KMS-11 (cell line): ENCODE results near the gene CD200.
"Not testable (repeated sequence)": the region's sequence is repeated elsewhere in the genome, so short reads cannot be mapped to it uniquely, and the experiment has no call there.

ENCODE experiments used
- H2AFZ ChIP-seq: fragments of 200-600 bp; sonication (generic); 2 replicates; pipeline ENCODE4 v1.6.1; 2016; ENCODE audit warnings: antibody characterized with exemption, mixed run types, low read depth
- H3K27ac ChIP-seq: fragments of 200-600 bp; sonication (generic); 2 replicates; pipeline ENCODE4 v1.6.1; 2016; ENCODE audit warnings: mild to moderate bottlenecking, mixed run types
- H3K27me3 ChIP-seq: fragments of 200-600 bp; sonication (generic); 2 replicates; pipeline ENCODE4 v1.6.1; 2017; ENCODE audit warnings: mild to moderate bottlenecking, low read depth, mixed run types, moderate library complexity; ENCODE audit not compliant: insufficient read depth
- H3K36me3 ChIP-seq: fragments of 200-600 bp; sonication (generic); 2 replicates; pipeline ENCODE4 v1.6.1; 2017; ENCODE audit warnings: mild to moderate bottlenecking, mixed run types; ENCODE audit not compliant: insufficient read depth
- H3K4me1 ChIP-seq: fragments of 200-600 bp; sonication (generic); 2 replicates; pipeline ENCODE4 v1.6.1; 2016; ENCODE audit warnings: mild to moderate bottlenecking, low read depth, mixed run types; ENCODE audit not compliant: poor library complexity, severe bottlenecking
- H3K4me2 ChIP-seq: fragments of 200-600 bp; sonication (generic); 2 replicates; pipeline ENCODE4 v1.7.0; 2016; ENCODE audit warnings: mild to moderate bottlenecking, mixed run types
- H3K4me3 ChIP-seq: fragments of 200-600 bp; sonication (generic); IDR thresholded peaks from 2 replicates; pipeline ENCODE4 v1.6.1; 2017; ENCODE audit warnings: low read depth, low read length, mixed read lengths; ENCODE audit not compliant: insufficient read depth
- H3K79me2 ChIP-seq: fragments of 200-600 bp; sonication (generic); 2 replicates; pipeline ENCODE4 v1.6.1; 2016; ENCODE audit warnings: low read depth, mixed run types; ENCODE audit not compliant: insufficient read depth
- H3K9ac ChIP-seq: fragments of 200-600 bp; sonication (generic); 2 replicates; pipeline ENCODE4 v1.6.1; 2016; ENCODE audit warnings: mild to moderate bottlenecking, mixed run types
- H4K20me1 ChIP-seq: fragments of 200-600 bp; sonication (generic); 2 replicates; pipeline ENCODE4 v1.6.1; 2016; ENCODE audit warnings: mild to moderate bottlenecking, mixed run types; ENCODE audit not compliant: insufficient read depth
- CTCF ChIP-seq: fragments of 200-600 bp; sonication (generic); conservative IDR thresholded peaks from 2 replicates; pipeline ENCODE4 v1.6.1; 2017; ENCODE audit warnings: low read depth, mild to moderate bottlenecking, antibody characterized with exemption, low read length, moderate library complexity, mixed read lengths

The CD200 gene

GRCh38 chr3:112397556-112397955 is 64.6 kb downstream of the CD200 start:
- Histone ChIP-seq H3K79me2 (no peaks in the 10 kb centered on the region), H3K9ac (no peak overlapping the region), H4K20me1 (no peaks in the 10 kb centered on the region), H2AFZ (no peak overlapping the region), H3K4me2 (no peak overlapping the region), H3K27ac (no peak overlapping the region), H3K27me3 (no peaks in the 10 kb centered on the region), H3K4me1 (no peaks in the 10 kb centered on the region), H3K4me3 (no peak overlapping the region), H3K36me3 (no peaks in the 10 kb centered on the region)
- TF ChIP-seq CTCF, result no peak

GRCh38 chr3:112399064-112399463 is 66.1 kb downstream of the CD200 start:
- H3K9ac ChIP-seq, result no peak overlapping the region
- no peak overlapping the region for H3K27ac ChIP-seq

GRCh38 chr3:112399554-112399953 is 66.6 kb downstream of the CD200 start:
- H3K27ac ChIP-seq, H3K9ac ChIP-seq, H4K20me1 ChIP-seq, H3K27me3 ChIP-seq, H2AFZ ChIP-seq, H3K79me2 ChIP-seq, H3K4me3 ChIP-seq, H3K4me1 ChIP-seq, H3K36me3 ChIP-seq, H3K4me2 ChIP-seq: not testable (repeated sequence)

More at GRCh38 chr3:112399064-112399463, 66.1 kb downstream of the CD200 start:
- Histone ChIP-seq H3K36me3 (no peaks in the 10 kb centered on the region), H3K4me1 (no peaks in the 10 kb centered on the region), H3K4me3 (no peak overlapping the region), H3K79me2 (no peaks in the 10 kb centered on the region), H3K4me2 (no peak overlapping the region), H4K20me1 (no peaks in the 10 kb centered on the region), H2AFZ (no peak overlapping the region), H3K27me3 (no peaks in the 10 kb centered on the region)
- no peak for TF ChIP-seq CTCF

GRCh38 chr3:112400317-112400716 is 67.4 kb downstream of the CD200 start:
- H2AFZ ChIP-seq, result not testable (repeated sequence)

GRCh38 chr3:112401617-112402016 is 68.7 kb downstream of the CD200 start:
- Histone ChIP-seq H3K4me2 (no peak overlapping the region), H3K9ac (no peak overlapping the region), H4K20me1 (no peaks in the 10 kb centered on the region), H3K4me3 (no peak overlapping the region), H2AFZ (no peak overlapping the region), H3K27ac (no peak overlapping the region), H3K79me2 (no peaks in the 10 kb centered on the region), H3K27me3 (no peaks in the 10 kb centered on the region), H3K4me1 (no peaks in the 10 kb centered on the region), H3K36me3 (no peaks in the 10 kb centered on the region)
- TF ChIP-seq CTCF, result no peak

More at GRCh38 chr3:112400317-112400716, 67.4 kb downstream of the CD200 start:
- H3K27ac ChIP-seq, H3K9ac ChIP-seq, H3K4me1 ChIP-seq, H3K36me3 ChIP-seq, H3K79me2 ChIP-seq, H4K20me1 ChIP-seq, H3K4me2 ChIP-seq, H3K27me3 ChIP-seq, H3K4me3 ChIP-seq: not testable (repeated sequence)
